ENCODE results near the gene CAPN15. TPM values are rescaled to one million over a fixed set of nuclear protein-coding genes. Genes with fewer than 3 reads are reported as not detected.

The CAPN15 gene
- total and polyA plus RNA-seq, 9 of the 15 experiments (the other 6 are each of a cell fraction or from before 2014, with no cell fraction given): 0.62 to 111 (median 14.2) TPM

DNA sequence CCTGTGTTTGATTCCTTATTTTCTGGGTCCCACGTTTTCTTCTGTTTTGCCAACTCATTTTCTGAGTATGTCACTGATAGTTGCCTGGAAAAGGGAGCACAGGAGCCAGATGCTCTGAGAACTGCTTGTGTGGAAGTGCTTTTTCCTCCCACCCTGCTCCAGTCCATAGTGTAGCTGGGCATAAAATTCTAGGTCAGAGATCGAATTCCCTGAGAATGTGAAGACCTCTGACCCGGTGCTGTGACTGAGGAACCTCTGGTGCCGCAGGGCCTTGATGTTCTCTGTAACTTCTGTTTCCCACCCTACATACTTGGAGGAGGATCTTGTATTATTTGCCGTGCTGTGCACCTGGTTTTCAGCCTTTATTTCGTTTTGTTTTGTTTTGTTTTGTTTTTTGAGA, 19.5 kb upstream of the CAPN15 start:
- Histone ChIP-seq H3K9ac (ENCODE audit: insufficient read depth in 1 of 2, low read depth in 2 of 2, low read length in 2 of 2) (no peak overlapping the region; a peak in 1 of 4 replicates), H3K36me3 (ENCODE audit: control insufficient read depth, insufficient read depth, low read length) (no peaks in the 10 kb centered on the region), H3K4me1 (replicated peaks in 1 of 2; ENCODE audit: control insufficient read depth in 2 of 2, insufficient read depth in 2 of 2, low read length in 2 of 2) (peaks cover 0 to 23% of the 10 kb centered on the region in 2 experiments; a peak in 4 of 5 replicates), H2AFZ (ENCODE audit: low read depth, low read length) (no peak overlapping the region), H3K4me3 (no peak overlapping the region), H4K20me1 (replicated peaks; ENCODE audit: control insufficient read depth, insufficient read depth, low read length) (no peaks in the 10 kb centered on the region), H3K4me2 (ENCODE audit: insufficient read depth, low read length) (no peak overlapping the region), H3K27ac (ENCODE audit: extremely low read depth, low read depth, low read length) (no peak overlapping the region), H3K9me1 (ENCODE audit: control insufficient read depth, insufficient read depth, low read length) (no peaks in the 10 kb centered on the region), H3K9me3 (replicated peaks; ENCODE audit: control insufficient read depth, insufficient read depth, low read depth, low read length) (no peaks in the 10 kb centered on the region), H3K79me2 (ENCODE audit: control insufficient read depth, insufficient read depth, low read length) (no peaks in the 10 kb centered on the region), H3K27me3 (ENCODE audit: control insufficient read depth in 2 of 2, insufficient read depth in 2 of 2, low read length in 2 of 2) (no peaks in the 10 kb centered on the region)
- intact Hi-C loops (cut with micrococcal nuclease) (no loop called here), in situ Hi-C loops (cut with MboI) (no loop called here)
- BruUV-seq (replicated peaks): no TSS peak
- 39% methylated on average over 6 of the region's 6 CpGs for WGBS (ENCODE audit: insufficient coverage, low coverage, missing lambda C conversion rate)
- ATAC-seq: no peak
- TF ChIP-seq AFF1 (IDR thresholded peaks at IDR 0.05; ENCODE audit: low read depth in 1 of 2, partially characterized antibody in 2 of 2) (no peak), ZNF75A (CRISPR knock-in tag; IDR thresholded peaks at IDR 0.05) (no peak), PRMT5 (CRISPR knock-in tag; IDR thresholded peaks at IDR 0.05) (no peak), ZNF699 (CRISPR knock-in tag; IDR thresholded peaks at IDR 0.05; ENCODE audit: insufficient replicate concordance) (no peak), ZNF766 (CRISPR knock-in tag; conservative IDR thresholded peaks at IDR 0.05) (no peak), RBFOX2 (IDR thresholded peaks at IDR 0.05; ENCODE audit: low read depth, low read length) (no peak), ZNF77 (CRISPR knock-in tag; IDR thresholded peaks at IDR 0.05) (no peak), ILF3 (IDR thresholded peaks at IDR 0.05; ENCODE audit: borderline replicate concordance) (no peak), HEY1 (CRISPR knock-in tag; IDR thresholded peaks at IDR 0.05; ENCODE audit: borderline replicate concordance) (no peak)
- POLR2A ChIA-PET: interaction anchor here (0.8 to 1.0 kb wide), 2 partner anchors 19 to 156 kb away, joined by 3 read pairs; no protein-coding TSS in a partner anchor
- FAIRE-seq: no peak
- no peak for DNase-seq (ENCODE audit: extremely low read depth in 1 of 4, low spot score in 3 of 4)
- CTCF ChIA-PET (ENCODE audit: low intra/inter-chr PET ratio): no interaction called here

All from K562 (cell line).